ENCODE results near the gene SLC46A2. TPM values are rescaled to one million over a fixed set of nuclear protein-coding genes. Genes with fewer than 3 reads are reported as not detected.

SLC46A2 gene
- total RNA-seq, 3 donors from 2014 or later (not counting 1 experiment from before 2014, with no cell fraction given), result 0.18 to 0.64 (median 0.23) TPM

DNA sequence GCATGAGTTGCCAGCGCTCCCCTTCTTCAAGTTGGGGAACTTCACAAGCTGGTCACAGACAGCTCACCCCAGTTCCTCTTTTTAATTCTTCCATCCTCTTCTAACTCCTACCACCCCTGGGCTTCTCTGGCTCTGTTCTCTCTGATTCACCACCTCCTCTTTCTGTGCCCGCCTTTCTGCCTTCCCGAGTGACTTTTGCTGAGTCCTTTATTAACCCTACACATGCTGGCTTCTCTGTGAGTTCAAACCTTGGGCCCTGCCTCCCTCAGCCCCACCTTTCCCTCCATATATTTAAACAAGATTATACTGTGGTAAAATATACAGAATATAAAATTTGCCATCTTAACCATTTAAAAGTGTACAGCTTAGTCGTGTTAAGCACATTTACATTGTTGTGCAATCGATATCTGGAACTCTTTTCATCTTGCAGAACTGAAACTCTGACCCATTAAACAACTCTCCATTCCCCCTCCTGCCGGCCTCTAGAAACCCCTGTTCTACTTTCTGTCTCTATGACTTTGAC is 32.0 kb downstream of the SLC46A2 start:
- Mint-ChIP-seq H3K4me1 (peaks cover 27% of the 10 kb centered on the region in 2 donors), H3K27ac (no peak overlapping the region), H3K36me3 (no peaks in the 10 kb centered on the region), H3K9me3 (no peaks in the 10 kb centered on the region), H3K4me3 (no peak overlapping the region), H3K27me3 (ENCODE audit: low read depth in 2 of 2) (no peaks in the 10 kb centered on the region)
- intact Hi-C loops (cut with micrococcal nuclease), result no loop called here
- H3K4me1 ChIP-seq (ENCODE audit: control insufficient read depth, insufficient read depth, low read length), result peaks cover 32% of the 10 kb centered on the region
- no peak overlapping the region for H3K27ac ChIP-seq (ENCODE audit: low read length)
- no peak for DNase-seq
- no peak overlapping the region for H3K4me3 ChIP-seq (ENCODE audit: low read length)
- no peaks in the 10 kb centered on the region for H3K36me3 ChIP-seq (ENCODE audit: control insufficient read depth, insufficient read depth, low read length)
- 34% methylated on average over 5 of the region's 6 CpGs for WGBS (ENCODE audit: insufficient coverage)
- H3K27me3 ChIP-seq (ENCODE audit: control insufficient read depth, insufficient read depth, low read length), result no peaks in the 10 kb centered on the region
- ATAC-seq, result peak; percentile 26 to 52 (median 40)
- H3K9me3 ChIP-seq (ENCODE audit: control insufficient read depth, insufficient read depth, low read length), result no peaks in the 10 kb centered on the region
- TF ChIP-seq, protein P1, sequence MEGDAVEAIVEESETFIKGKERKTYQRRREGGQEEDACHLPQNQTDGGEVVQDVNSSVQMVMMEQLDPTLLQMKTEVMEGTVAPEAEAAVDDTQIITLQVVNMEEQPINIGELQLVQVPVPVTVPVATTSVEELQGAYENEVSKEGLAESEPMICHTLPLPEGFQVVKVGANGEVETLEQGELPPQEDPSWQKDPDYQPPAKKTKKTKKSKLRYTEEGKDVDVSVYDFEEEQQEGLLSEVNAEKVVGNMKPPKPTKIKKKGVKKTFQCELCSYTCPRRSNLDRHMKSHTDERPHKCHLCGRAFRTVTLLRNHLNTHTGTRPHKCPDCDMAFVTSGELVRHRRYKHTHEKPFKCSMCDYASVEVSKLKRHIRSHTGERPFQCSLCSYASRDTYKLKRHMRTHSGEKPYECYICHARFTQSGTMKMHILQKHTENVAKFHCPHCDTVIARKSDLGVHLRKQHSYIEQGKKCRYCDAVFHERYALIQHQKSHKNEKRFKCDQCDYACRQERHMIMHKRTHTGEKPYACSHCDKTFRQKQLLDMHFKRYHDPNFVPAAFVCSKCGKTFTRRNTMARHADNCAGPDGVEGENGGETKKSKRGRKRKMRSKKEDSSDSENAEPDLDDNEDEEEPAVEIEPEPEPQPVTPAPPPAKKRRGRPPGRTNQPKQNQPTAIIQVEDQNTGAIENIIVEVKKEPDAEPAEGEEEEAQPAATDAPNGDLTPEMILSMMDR (IDR thresholded peaks at IDR 0.05), result no peak

DNA sequence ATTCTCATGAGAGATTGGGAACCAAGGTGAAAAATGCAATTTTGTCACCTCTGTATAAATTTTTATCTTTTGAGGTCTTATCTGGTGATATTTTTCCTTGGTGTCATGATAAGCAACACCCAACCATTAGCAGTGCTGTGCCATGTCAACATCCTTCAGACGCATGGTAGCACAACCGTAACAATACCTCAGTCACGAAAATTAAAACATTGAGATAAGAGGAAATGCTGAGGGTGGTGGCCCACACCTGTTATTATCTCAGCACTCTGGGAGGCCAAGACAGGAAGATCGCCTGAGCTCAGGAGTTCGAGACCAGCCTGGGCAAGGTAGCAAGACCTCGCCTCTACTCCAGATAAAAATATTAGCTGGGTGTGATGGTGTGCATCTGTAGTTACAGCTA is 32.7 kb downstream of the SLC46A2 start:
- Histone ChIP-seq H3K9me3 (ENCODE audit: control insufficient read depth, insufficient read depth, low read length) (no peaks in the 10 kb centered on the region), H3K27ac (ENCODE audit: low read length) (no peak overlapping the region), H3K36me3 (ENCODE audit: control insufficient read depth, insufficient read depth, low read length) (peaks cover 1% of the 10 kb centered on the region), H3K27me3 (ENCODE audit: control insufficient read depth, insufficient read depth, low read length) (no peaks in the 10 kb centered on the region), H3K4me3 (ENCODE audit: low read length) (no peak overlapping the region), H3K4me1 (ENCODE audit: control insufficient read depth, insufficient read depth, low read length) (peaks cover 29% of the 10 kb centered on the region)
- H3K4me1 Mint-ChIP-seq, result peaks cover 20% of the 10 kb centered on the region in 2 donors
- intact Hi-C loops (cut with micrococcal nuclease), result no loop called here
- H3K27me3 Mint-ChIP-seq (ENCODE audit: low read depth in 2 of 2), result no peaks in the 10 kb centered on the region
- ATAC-seq (no peak), DNase-seq (no peak)
- H3K36me3 Mint-ChIP-seq, result no peaks in the 10 kb centered on the region
- H3K4me3 Mint-ChIP-seq, result no peak overlapping the region
- WGBS (ENCODE audit: insufficient coverage), result 65% methylated on average over 6 of the region's 6 CpGs
- no peak overlapping the region for H3K27ac Mint-ChIP-seq
- no peaks in the 10 kb centered on the region for H3K9me3 Mint-ChIP-seq
- TF ChIP-seq, protein P1 (IDR thresholded peaks at IDR 0.05), result no peak

DNA sequence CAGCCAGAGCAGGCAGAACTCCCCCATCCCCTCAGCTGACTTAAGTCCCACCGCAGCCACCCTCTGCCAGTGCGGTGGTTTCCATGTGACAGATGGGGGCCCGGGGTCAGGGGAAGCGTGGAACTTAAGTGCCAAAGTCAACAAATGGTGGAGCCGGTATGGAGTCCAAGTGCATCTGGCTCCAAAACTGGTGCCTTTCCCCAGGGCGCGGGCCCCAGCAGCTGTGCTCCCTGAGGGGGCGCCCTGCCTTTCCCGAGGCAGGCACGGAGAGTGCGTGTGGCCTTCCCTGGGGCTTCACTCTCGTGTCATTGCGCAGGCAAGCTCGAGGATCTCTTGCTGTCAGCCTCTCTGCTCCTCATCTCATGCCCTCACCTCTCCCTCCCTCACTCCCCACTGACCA is 33.8 kb downstream of the SLC46A2 start:
- H3K27me3 ChIP-seq (ENCODE audit: control insufficient read depth, insufficient read depth, low read length), result no peaks in the 10 kb centered on the region
- Mint-ChIP-seq H3K4me3 (no peak overlapping the region), H3K9me3 (no peaks in the 10 kb centered on the region), H3K4me1 (peaks cover 8 to 17% of the 10 kb centered on the region in 2 donors), H3K27me3 (ENCODE audit: low read depth in 2 of 2) (no peaks in the 10 kb centered on the region), H3K36me3 (no peaks in the 10 kb centered on the region), H3K27ac (no peak overlapping the region)
- intact Hi-C loops (cut with micrococcal nuclease), result no loop called here
- ATAC-seq, result no peak
- no peak overlapping the region for H3K4me3 ChIP-seq (ENCODE audit: low read length)
- H3K36me3 ChIP-seq (ENCODE audit: control insufficient read depth, insufficient read depth, low read length), result peaks cover 5% of the 10 kb centered on the region
- WGBS (ENCODE audit: insufficient coverage), result 96% methylated on average over 14 of the region's 14 CpGs
- H3K9me3 ChIP-seq (ENCODE audit: control insufficient read depth, insufficient read depth, low read length), result no peaks in the 10 kb centered on the region
- H3K27ac ChIP-seq (ENCODE audit: low read length), result no peak overlapping the region
- TF ChIP-seq, protein P1 (IDR thresholded peaks at IDR 0.05), result no peak
- peaks cover 18% of the 10 kb centered on the region for H3K4me1 ChIP-seq (ENCODE audit: control insufficient read depth, insufficient read depth, low read length)
- DNase-seq, result no peak

DNA sequence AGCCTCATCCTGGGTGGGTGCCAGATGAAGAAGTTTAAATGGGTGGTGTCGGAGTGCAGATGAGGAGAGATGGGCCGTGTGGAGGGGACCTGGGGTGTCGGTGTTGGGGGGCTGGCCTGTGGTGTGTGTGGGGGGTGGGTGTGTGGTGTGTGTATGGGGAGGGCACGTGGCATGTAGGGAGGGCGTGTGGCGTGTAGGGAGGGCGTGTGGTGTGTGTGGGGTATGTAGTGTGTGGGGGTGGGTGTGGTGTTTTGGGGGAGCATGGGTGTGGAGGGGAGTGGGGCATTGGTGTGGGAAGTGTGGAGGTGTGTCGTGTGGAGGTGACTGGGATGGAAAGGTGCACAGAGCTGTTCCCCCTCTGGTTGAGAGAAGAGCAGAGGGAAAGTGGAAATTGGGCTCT is 34.5 kb downstream of the SLC46A2 start:
- WGBS (ENCODE audit: insufficient coverage), result 90% methylated on average over 8 of the region's 8 CpGs
- Histone ChIP-seq H3K4me3 (ENCODE audit: low read length) (no peak overlapping the region), H3K4me1 (ENCODE audit: control insufficient read depth, insufficient read depth, low read length) (peaks cover 13% of the 10 kb centered on the region), H3K27ac (ENCODE audit: low read length) (no peak overlapping the region), H3K9me3 (ENCODE audit: control insufficient read depth, insufficient read depth, low read length) (no peaks in the 10 kb centered on the region), H3K36me3 (ENCODE audit: control insufficient read depth, insufficient read depth, low read length) (peaks cover 5% of the 10 kb centered on the region), H3K27me3 (ENCODE audit: control insufficient read depth, insufficient read depth, low read length) (no peaks in the 10 kb centered on the region)
- Mint-ChIP-seq H3K9me3 (no peaks in the 10 kb centered on the region), H3K27ac (no peak overlapping the region), H3K36me3 (no peaks in the 10 kb centered on the region), H3K27me3 (ENCODE audit: low read depth in 2 of 2) (no peaks in the 10 kb centered on the region), H3K4me1 (peaks cover 5 to 13% of the 10 kb centered on the region in 2 donors), H3K4me3 (no peak overlapping the region)
- DNase-seq (no peak), ATAC-seq (no peak)
- TF ChIP-seq, protein P1 (IDR thresholded peaks at IDR 0.05), result no peak
- intact Hi-C loops (cut with micrococcal nuclease), result no loop called here

All from natural killer cell (primary cell).